GM18861 (cell line): Measurements from ENCODE around the gene CLMP.
"Not testable (repeated sequence)": the region's sequence is repeated elsewhere in the genome, so short reads cannot be mapped to it uniquely, and the experiment has no call there.

Experiments
- ATAC-seq: cut with Tn5 transposase; IDR thresholded peaks from one replicate; pipeline ENCODE4 v1.9.1; 2021; ENCODE audit not compliant: unreplicated experiment

CLMP gene

GRCh38 chr11:123170929-123171328, 24.1 kb downstream of the CLMP start:
- ATAC-seq = no peak

- ATAC-seq = no peak
Measured at GRCh38 chr11:123169821-123170220, 25.2 kb downstream of the CLMP start.

GRCh38 chr11:123168955-123169484, 26.0 kb downstream of the CLMP start:
- ATAC-seq = no peak

- no peak for ATAC-seq
Measured at GRCh38 chr11:123168241-123168640, 26.8 kb downstream of the CLMP start.

DNA sequence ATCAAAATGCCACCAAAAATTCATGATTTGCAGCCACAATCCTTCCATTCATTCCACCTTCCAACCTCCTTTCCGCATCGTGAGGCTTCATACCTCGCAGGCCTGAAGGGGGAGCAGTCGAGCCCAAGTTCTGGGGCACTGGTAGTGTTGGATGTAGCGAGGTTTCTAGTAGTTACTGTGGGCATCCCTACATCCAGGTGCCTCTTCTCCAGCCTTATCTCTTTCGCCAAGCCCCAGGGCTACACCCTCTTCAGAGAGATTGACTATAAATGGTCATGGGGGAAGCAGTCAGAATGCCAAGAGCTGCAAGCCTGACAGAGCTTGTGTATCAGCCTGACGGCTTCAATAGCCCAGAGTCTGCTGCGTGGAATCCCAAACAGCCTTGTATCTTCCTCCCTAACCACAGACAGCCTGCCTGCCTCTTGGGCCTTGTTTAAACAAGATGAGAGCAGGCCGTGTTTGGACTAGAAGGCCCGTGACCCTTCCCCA, 28.9 kb downstream of the CLMP start:
- no peak for ATAC-seq

- no peak for ATAC-seq
Measured at GRCh38 chr11:123164732-123165450, 30.2 kb downstream of the CLMP start.

GRCh38 chr11:123163621-123164020, 31.4 kb downstream of the CLMP start:
- no peak for ATAC-seq

DNA sequence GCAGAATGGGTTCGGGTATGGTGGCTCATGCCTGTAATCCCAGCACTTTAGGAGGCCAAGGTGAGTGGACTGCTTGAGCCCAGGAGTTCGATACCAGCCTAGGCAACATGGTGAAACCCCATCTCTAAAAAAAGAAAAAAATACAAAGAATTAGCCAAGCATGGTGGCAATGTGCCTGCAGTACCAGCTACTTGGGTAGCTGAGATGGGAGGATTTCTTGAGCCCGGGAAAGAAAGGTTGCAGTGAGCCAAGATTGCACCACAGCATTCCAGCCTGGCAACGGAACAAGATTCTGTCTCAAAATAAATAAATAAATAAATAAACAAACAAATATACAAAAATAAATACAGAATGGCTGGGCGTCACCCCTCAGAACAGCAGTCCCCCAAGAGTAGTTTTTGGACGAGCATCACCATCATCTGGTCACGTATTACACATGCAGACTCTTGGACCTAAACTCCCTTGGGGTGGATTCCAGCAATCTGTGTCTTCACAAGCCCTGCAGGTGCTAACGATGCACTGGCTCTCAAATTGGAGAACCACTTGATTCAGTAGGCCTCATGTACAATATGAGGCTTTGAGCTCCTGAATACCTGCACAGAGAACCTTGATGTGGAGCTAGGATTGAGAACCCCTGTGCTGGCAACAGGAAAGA, 33.5 kb downstream of the CLMP start:
- no peak for ATAC-seq

DNA sequence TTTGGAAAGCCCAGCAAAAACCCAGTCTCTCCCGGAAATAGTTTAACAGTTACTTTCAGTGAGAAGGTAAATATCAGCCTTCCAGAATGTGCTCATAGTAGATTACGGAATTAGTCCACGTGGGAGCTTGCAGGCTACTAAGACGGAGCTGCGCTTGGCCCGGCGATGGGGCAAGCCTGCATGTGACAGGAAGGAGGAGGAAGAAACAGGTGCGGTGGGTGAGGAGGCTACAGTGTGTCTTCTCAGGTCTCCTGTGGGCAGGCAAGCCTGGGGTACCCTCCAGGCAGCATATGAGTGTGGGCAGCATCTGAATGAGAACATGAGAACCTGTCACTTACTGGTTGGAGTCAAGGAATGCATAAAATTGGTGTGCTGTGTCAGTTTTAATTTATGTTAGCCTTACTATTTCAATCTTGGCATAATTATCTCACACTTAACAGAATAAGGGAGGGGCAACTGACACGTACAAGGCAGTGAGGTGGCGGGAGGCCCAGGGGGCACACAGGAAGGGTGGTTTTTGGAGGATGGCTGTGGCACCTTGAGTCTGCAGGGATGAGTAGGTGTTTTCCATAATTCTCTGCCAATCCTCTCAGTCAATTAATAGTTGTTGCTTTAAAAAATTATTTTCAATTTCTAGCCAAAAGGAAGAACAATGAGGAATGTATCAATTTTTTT, 35.7 kb downstream of the CLMP start:
- ATAC-seq = no peak

- no peak for ATAC-seq
Measured at GRCh38 chr11:123158033-123159003, 36.7 kb downstream of the CLMP start.

DNA sequence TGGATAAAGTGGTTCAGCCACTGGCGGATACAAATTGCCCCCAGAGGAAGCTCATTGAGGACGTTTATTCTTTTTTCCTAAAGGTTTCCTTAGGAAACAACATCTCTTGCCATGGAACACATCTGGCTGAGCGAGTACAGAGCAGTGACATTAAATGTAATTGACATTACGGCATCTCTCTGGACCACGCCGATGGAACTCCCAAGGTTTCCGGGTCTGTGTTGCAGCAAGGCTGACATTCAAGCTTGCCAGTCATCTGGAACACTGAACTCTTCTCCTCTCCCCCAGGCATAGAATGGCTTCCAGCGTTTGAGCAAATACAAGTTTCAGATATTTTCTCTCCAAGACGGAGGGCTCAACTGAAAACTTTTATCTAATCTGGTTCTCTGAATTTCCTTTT, 42.1 kb downstream of the CLMP start:
- no peak for ATAC-seq

- ATAC-seq = not testable (repeated sequence)
Measured at GRCh38 chr11:123152346-123152745, 42.7 kb downstream of the CLMP start.

DNA sequence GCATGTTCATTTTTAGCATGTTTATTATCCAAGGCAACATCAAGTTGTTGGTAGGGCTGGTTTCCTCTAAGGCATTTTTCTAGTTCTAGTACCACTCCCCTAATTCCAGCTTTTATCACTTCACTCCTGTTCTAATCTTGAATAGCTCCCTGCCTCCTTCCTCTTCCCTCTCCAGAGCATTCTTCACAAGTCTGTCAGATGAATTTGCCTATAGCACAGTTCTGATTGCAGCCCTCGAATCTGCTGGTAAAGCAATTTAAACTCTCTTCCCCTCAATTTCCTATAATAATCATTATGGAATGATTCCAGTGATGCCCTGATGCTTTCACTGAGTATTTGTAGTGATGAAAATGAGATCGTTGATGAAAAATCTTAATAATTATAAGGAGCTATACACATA, 43.3 kb downstream of the CLMP start:
- no peak for ATAC-seq

DNA sequence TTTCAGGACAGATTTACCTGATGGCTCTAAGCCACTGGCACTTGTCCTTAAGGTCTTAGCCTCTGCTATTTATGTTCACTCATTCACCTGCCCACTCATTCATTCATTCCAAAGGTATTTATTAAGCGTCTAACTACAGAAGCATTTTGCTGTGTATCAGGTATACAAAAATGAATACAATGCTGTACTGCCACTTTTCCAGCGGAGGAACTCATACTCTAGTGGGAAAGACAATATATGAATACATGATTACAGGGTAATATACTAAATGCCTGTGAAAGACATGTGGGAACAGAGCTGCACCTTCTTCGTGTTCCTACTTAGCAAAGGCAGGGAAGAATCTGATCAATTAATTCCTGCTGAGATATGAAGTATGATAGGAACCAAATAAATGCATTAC, 43.7 kb downstream of the CLMP start:
- ATAC-seq = no peak

DNA sequence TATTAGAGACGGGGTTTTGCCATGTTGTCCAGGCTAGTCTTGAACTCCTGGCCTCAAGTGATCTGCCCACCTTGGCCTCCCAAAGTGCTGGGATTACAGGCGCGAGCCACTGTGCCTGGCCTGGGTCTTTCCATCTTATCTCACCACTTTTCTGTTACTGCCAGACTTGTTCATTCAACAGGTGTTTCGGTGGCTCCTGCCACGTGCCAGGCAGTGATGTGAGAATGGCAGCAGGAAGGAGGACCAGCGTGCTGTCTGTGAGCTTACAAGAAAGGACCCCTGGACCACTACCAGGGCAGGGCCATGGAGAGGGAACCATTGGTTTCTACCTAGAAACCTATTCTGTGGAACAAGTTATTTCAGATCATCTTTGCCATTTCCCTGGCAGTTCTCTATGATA, 44.2 kb downstream of the CLMP start:
- no peak for ATAC-seq

GRCh38 chr11:123148965-123149364, 46.1 kb downstream of the CLMP start:
- ATAC-seq = no peak

DNA sequence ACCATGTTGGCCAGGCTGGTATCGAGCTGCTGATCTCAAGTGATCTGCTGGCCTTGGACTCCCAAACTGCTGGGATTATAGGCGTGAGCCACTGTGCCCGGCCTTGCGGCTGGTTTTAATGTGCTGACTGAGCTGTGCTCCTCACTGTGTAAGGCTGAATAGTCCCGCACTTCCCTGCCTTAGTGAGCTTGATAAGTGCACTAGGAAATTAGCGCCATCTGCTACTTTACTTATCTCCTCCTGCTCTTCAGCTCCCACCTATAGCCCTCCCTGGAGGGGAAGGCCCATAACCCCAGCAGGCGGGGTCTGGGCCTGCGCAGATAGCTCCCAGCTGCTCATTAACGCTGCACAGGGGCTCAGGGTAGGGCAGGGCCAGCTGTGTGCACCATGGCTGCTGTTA, 49.4 kb downstream of the CLMP start:
- no peak for ATAC-seq

GRCh38 chr11:123145220-123145619, 49.8 kb downstream of the CLMP start:
- no peak for ATAC-seq

DNA sequence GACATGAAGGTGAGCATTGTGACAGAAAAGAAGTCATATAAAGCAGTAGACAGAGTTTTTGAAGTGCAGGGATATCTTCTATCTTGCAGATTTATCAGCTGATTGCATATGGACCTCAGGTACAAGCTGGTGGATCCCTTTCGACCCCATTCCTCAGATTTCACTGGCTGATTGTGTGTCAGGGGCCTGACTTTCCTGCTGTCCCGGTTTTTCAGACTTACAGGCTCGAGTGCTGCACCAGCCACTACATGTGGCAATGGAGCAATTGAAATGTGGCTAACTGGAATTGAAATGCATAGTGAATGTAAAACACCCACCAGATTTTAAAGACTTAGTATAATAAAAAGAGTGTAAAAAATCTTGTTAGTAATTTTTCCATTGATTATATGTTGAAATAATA, 50.3 kb downstream of the CLMP start:
- no peak for ATAC-seq

- ATAC-seq = no peak
Measured at GRCh38 chr11:123143921-123144320, 51.1 kb downstream of the CLMP start.

GRCh38 chr11:123143476-123143875, 51.6 kb downstream of the CLMP start:
- ATAC-seq = no peak
